ENCODE results near the gene INTS12.
"Not testable (repeated sequence)": the region's sequence is repeated elsewhere in the genome, so short reads cannot be mapped to it uniquely, and the experiment has no call there.

INTS12 gene, protein sequence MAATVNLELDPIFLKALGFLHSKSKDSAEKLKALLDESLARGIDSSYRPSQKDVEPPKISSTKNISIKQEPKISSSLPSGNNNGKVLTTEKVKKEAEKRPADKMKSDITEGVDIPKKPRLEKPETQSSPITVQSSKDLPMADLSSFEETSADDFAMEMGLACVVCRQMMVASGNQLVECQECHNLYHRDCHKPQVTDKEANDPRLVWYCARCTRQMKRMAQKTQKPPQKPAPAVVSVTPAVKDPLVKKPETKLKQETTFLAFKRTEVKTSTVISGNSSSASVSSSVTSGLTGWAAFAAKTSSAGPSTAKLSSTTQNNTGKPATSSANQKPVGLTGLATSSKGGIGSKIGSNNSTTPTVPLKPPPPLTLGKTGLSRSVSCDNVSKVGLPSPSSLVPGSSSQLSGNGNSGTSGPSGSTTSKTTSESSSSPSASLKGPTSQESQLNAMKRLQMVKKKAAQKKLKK

DNA sequence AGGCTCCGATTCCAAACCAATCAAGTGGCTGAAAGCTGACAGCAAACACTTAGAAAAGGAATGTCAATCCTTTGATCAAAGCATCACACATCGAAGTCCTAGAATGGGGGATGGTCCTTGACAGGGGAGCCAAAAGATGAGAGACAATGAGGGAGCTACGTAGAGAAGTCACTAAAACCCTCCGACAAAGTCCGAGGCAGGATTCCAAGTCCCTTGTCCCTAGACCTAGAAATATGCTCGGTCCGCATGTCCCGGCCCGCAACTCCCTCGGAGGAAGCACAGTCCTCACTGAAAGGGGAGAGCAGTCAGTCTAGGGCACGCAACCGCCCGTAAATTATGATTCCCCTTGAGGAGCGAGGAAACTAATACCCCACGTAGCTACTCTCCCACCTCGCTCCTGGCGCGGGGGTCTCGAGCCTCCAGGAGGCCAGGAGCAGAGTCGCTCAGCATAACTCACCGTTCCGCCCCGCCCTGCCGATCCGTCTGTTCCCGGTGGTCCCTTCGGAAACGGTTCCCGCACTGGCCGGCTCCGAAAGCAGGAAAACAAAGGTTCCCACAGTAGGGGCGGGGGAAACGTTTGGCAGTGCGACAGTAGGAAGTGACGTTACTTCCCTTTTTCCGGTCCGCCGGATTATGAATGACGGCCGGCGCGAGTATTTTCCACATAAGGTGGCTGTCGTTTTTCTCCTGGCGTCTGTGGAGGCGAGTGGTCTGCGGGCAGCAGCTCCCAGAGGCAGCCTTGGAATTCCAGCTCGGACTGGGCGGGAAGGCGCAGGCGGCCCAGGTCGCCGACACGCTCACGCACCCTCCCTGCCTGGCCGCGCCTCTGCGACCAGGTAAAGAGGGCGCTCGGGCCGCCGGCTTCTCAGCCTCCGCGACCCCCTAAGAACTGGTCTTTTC is at the start of gene INTS12, which contains the start of gene GSTCD:
INTS12 (minus strand) TSS at position 509 of the 900 bp plus-strand sequence. CDS start 8,684 bp downstream, outside the sequence.
GSTCD (plus strand) TSS at position 604 of the 900 bp plus-strand sequence. CDS start 8,830 bp downstream, outside the sequence.
- Histone ChIP-seq H3K9me3 (ENCODE audit: low read depth, low read length) (no peaks in the 10 kb centered on the region), H3K4me3 (peak within 1 kb of the TSS; percentile 87), H3K9ac (ENCODE audit: insufficient read length) (peak within 1 kb of the TSS; percentile 88), H3K36me3 (ENCODE audit: insufficient read depth, low read length) (peaks cover 19% of the 10 kb centered on the region), H3K27ac (peak within 1 kb of the TSS; percentile 61; the same call in 1 of the 2 replicates)
- TF ChIP-seq FOXP2 (optimal IDR thresholded peaks at IDR 0.05; ENCODE audit: control extremely low read depth, extremely low read length, insufficient read depth), result peak; percentile 72
- no peak for TF ChIP-seq EZH2 (IDR thresholded peaks at IDR 0.05)
- TF ChIP-seq POLR2AphosphoS5 (IDR thresholded peaks at IDR 0.05; ENCODE audit: borderline replicate concordance, low read depth, low read length), result peak; percentile 92
- peak; percentile 76 for DNase-seq (ENCODE audit: low read depth, low spot score)

DNA sequence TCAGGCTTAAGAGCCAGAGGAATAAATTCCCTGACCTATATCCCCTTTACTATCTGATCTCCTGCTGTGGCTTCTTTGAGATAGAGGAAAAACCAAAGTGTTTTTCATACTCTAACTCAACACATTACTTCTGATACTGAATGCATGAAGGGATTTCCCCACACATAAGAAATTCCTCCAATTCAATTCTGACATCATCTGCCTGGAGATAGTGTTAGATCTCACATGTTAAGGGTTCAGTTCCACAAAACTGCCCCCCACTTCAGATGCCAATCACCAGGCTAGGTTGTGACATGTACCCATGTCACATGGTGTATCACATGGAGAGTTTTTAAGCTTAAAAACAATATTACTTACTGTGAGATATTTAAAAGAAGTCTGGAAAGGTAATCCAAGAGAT is 46.9 kb upstream of the INTS12 start:
- no peaks in the 10 kb centered on the region for H3K9me3 ChIP-seq (ENCODE audit: low read depth, low read length)
- no peaks in the 10 kb centered on the region for H3K36me3 ChIP-seq (ENCODE audit: insufficient read depth, low read length)
- no peak for DNase-seq (ENCODE audit: low read depth, low spot score)
- no peak overlapping the region for H3K27ac ChIP-seq
- H3K9ac ChIP-seq (ENCODE audit: insufficient read length), result no peak overlapping the region
- TF ChIP-seq POLR2AphosphoS5 (IDR thresholded peaks at IDR 0.05; ENCODE audit: borderline replicate concordance, low read depth, low read length) (no peak), FOXP2 (optimal IDR thresholded peaks at IDR 0.05; ENCODE audit: control extremely low read depth, extremely low read length, insufficient read depth) (no peak)
- no peak overlapping the region for H3K4me3 ChIP-seq

DNA sequence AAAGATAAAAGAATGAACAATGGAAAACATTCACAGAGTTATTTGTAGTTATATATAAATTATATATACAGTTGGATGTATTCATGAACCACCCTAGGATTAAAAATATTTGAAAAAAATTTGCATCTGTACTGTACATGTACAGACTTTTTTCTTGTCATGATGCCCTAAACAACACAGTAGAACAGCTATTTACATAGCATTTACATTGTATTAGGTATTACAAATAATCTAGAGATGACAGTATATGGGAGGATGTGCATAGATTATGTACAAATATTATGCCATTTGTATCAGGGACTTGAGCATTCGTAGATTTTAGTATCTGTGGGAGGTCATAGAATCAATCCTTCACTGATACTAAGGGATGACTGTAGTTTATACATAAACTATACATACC is 44.9 kb upstream of the INTS12 start:
- Histone ChIP-seq H3K4me3 (no peak overlapping the region), H3K9ac (ENCODE audit: insufficient read length) (no peak overlapping the region), H3K9me3 (ENCODE audit: low read depth, low read length) (0 out of 2 replicates have a peak, but pooled peaks cover 3% of the 10 kb centered on the region), H3K27ac (no peak overlapping the region), H3K36me3 (ENCODE audit: insufficient read depth, low read length) (peaks cover 3% of the 10 kb centered on the region; the same call in 1 of the 2 replicates)
- no peak for DNase-seq (ENCODE audit: low read depth, low spot score)
- TF ChIP-seq FOXP2 (optimal IDR thresholded peaks at IDR 0.05; ENCODE audit: control extremely low read depth, extremely low read length, insufficient read depth), result no peak
- no peak for TF ChIP-seq EZH2 (IDR thresholded peaks at IDR 0.05)
- no peak for TF ChIP-seq POLR2AphosphoS5 (IDR thresholded peaks at IDR 0.05; ENCODE audit: borderline replicate concordance, low read depth, low read length)

DNA sequence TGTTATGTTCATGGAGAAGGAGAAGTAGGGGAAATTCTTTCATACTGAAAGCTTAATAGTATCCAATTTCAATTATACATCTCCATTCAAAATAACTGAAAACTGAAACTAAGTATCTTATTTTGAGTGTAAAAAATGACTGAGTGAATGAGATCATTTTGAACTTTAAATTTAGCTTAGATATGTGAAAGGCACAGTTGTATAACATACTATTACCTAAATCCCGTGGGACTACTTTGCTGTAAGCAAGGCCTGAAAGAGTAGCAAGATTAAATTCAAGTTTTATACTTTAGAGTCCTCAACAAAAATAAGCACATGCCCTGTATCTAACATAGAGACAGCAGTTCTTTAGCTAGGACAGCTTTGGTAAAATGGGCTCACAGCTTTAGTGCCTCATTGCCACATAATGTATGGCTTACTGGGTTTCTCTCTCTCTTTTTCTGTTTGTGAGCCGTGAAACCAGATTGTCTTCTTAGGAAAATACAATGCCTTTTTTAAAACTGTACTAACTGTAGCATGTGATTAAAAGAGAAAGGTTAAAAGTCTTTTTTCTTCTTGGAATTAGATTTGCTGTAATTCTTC is 43.3 kb upstream of the INTS12 start:
- Histone ChIP-seq H3K9me3 (ENCODE audit: low read depth, low read length) (0 out of 2 replicates have a peak, but pooled peaks cover 3% of the 10 kb centered on the region), H3K36me3 (ENCODE audit: insufficient read depth, low read length) (peaks cover 3% of the 10 kb centered on the region; the same call in 1 of the 2 replicates)

DNA sequence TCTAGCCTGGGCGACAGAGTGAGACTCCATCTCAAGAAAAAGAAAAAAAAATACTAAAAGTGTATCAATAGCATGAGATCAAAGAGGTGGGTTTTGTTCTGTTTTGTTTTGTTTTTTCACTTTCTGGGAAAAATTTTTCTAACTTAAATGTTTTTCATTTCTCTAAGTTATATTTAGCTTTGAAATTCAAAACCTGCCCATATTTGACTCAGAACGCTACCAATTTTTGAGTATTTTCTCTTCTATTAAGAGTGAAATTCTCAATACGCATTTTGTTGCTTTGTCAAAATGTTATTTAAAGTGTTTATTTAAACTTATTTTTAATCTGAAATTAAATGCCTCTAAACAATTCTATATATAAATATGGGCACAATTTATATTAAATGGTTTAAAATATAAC is 39.7 kb upstream of the INTS12 start:
- 0 out of 2 replicates have a peak, but pooled peaks cover 3% of the 10 kb centered on the region for H3K9me3 ChIP-seq (ENCODE audit: low read depth, low read length)
- TF ChIP-seq EZH2 (IDR thresholded peaks at IDR 0.05) (no peak), FOXP2 (optimal IDR thresholded peaks at IDR 0.05; ENCODE audit: control extremely low read depth, extremely low read length, insufficient read depth) (no peak), POLR2AphosphoS5 (IDR thresholded peaks at IDR 0.05; ENCODE audit: borderline replicate concordance, low read depth, low read length) (no peak)
- H3K27ac ChIP-seq, result no peak overlapping the region
- no peak for DNase-seq (ENCODE audit: low read depth, low spot score)
- H3K36me3 ChIP-seq (ENCODE audit: insufficient read depth, low read length), result peaks cover 12% of the 10 kb centered on the region
- no peak overlapping the region for H3K4me3 ChIP-seq
- H3K9ac ChIP-seq (ENCODE audit: insufficient read length), result no peak overlapping the region

More for the DNA sequence above, 43.3 kb upstream of the INTS12 start:
- Histone ChIP-seq H3K27ac (0 out of 2 replicates have a peak overlapping the region, but pooled peaks have one; percentile 2), H3K4me3 (no peak overlapping the region), H3K9ac (ENCODE audit: insufficient read length) (no peak overlapping the region)
- no peak for DNase-seq (ENCODE audit: low read depth, low spot score)
- TF ChIP-seq FOXP2 (optimal IDR thresholded peaks at IDR 0.05; ENCODE audit: control extremely low read depth, extremely low read length, insufficient read depth) (no peak), EZH2 (IDR thresholded peaks at IDR 0.05) (no peak), POLR2AphosphoS5 (IDR thresholded peaks at IDR 0.05; ENCODE audit: borderline replicate concordance, low read depth, low read length) (no peak)

DNA sequence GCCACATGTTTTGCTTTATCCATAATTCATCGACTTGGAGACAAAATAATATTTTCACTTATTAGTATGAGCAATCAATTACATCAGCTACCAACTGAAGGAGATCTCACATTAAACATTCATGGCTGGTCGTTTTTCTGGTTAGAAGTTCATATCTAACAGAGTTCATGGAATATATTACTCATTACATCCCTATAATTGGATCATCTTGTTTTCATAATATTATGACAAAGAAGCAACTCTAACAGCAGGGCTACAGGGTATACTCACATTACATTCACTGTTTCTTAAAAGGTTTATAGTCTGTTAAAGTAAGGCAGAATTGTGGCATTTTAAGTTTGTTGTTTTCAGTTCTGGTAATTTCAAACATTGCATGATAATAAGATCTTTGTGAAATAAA is 33.1 kb upstream of the INTS12 start:
- TF ChIP-seq FOXP2 (optimal IDR thresholded peaks at IDR 0.05; ENCODE audit: control extremely low read depth, extremely low read length, insufficient read depth), result no peak
- TF ChIP-seq EZH2 (IDR thresholded peaks at IDR 0.05), result no peak
- no peak for TF ChIP-seq POLR2AphosphoS5 (IDR thresholded peaks at IDR 0.05; ENCODE audit: borderline replicate concordance, low read depth, low read length)
- no peaks in the 10 kb centered on the region for H3K9me3 ChIP-seq (ENCODE audit: low read depth, low read length)

DNA sequence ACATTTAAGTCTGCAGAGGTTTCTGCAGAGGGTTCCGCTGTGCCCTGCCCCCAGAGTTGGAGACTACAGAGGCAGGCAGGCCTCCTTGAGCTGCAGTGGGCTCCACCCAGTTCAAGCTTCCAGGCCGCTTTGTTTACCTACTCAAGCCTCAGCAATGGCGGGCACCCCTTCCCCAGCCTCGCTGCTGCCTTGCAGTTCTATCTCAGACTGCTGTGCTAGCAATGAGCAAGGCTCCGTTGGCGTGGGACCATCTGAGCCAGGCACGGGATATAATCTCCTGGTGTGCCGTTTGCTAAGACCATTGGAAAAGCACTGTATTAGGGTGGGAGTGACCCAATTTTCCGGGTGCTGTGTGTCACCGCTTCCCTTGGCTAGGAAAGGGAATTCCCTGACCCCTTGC is 26.7 kb upstream of the INTS12 start:
- H3K9ac ChIP-seq (ENCODE audit: insufficient read length); H3K4me3 ChIP-seq; H3K9me3 ChIP-seq (ENCODE audit: low read depth, low read length); DNase-seq (ENCODE audit: low read depth, low spot score); H3K27ac ChIP-seq: not testable (repeated sequence)
- peaks cover 23% of the 10 kb centered on the region for H3K36me3 ChIP-seq (ENCODE audit: insufficient read depth, low read length)

More for the DNA sequence above, 33.1 kb upstream of the INTS12 start:
- Histone ChIP-seq H3K4me3 (peak overlapping the region; percentile 13; the same call in 1 of the 2 replicates), H3K9ac (ENCODE audit: insufficient read length) (peak overlapping the region; percentile 23), H3K27ac (peak overlapping the region; percentile 66), H3K36me3 (ENCODE audit: insufficient read depth, low read length) (peaks cover 22% of the 10 kb centered on the region)
- DNase-seq (ENCODE audit: low read depth, low spot score), result no peak

DNA sequence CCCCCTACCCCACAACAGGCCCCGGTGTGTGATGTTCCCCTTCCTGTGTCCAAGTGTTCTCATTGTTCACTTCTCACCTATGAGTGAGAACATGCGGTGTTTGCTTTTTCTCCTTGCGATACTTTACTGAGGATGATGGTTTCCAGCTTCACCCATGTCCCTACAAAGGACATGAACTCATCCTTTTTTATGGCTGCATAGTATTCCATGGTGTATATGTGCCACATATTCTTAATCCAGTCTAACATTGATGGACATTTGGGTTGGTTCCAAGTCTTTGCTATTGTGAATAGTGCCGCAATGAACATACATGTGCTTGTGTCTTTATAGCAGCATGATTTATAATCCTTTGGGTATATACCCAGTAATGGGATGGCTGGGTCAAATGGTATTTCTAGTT is 21.4 kb upstream of the INTS12 start:
- not testable (repeated sequence) for H3K9ac ChIP-seq (ENCODE audit: insufficient read length); DNase-seq (ENCODE audit: low read depth, low spot score); H3K4me3 ChIP-seq; H3K27ac ChIP-seq; H3K9me3 ChIP-seq (ENCODE audit: low read depth, low read length)
- H3K36me3 ChIP-seq (ENCODE audit: insufficient read depth, low read length), result peaks cover 38% of the 10 kb centered on the region
